Peyer's patch (tissue), 4 donors: ENCODE measurements around the gene PPM1A. TPM values are rescaled to one million over a fixed set of nuclear protein-coding genes. Genes with fewer than 3 reads are reported as not detected.
A peak's percentile ranks its signal among the peaks of the same experiment; 100 is the strongest.

Source experiments
- DNase-seq, 3 donors: peaks; one replicate each; pipeline ENCODE4 v3.0.0-alpha.2; 2017 to 2019
- H3K27ac ChIP-seq, 4 donors: fragments of 200-600 bp; sonication (generic); one replicate each; pipeline ENCODE4 v1.5.1; 2016 to 2019
- H3K27me3 ChIP-seq, 2 donors: fragments of 200-600 bp; sonication (generic); one replicate each; pipeline ENCODE4 v1.5.1; 2019
- H3K36me3 ChIP-seq, 3 donors: fragments of 200-600 bp; sonication (generic); one replicate each; pipeline ENCODE4 v1.5.1; 2016 to 2019
- H3K4me1 ChIP-seq, 4 donors: fragments of 200-600 bp; sonication (generic); one replicate each; pipeline ENCODE4 v1.5.1; 2016 to 2019
- H3K4me3 ChIP-seq, 4 donors: fragments of 200-600 bp; sonication (generic); 1 replicate in 3 of 4; 2 replicates in 1 of 4; pipeline ENCODE4 v1.5.1; 2016 to 2019; ENCODE audit warnings: mild to moderate bottlenecking in 1 of 4
- H3K9me3 ChIP-seq, 4 donors: fragments of 200-600 bp; sonication (generic); one replicate each; pipeline ENCODE4 v1.5.1; 2016 to 2019; ENCODE audit warnings: mild to moderate bottlenecking in 1 of 4
- CTCF ChIP-seq, 6 experiments: fragments of 450-650 bp in 4 of 6; fragments of 200-600 bp in 2 of 6; sonication (generic) in 1 of 6; IDR thresholded peaks; one replicate each; pipeline ENCODE4 v1.5.1; 2017 to 2019; ENCODE audit warnings: antibody characterized with exemption in 6 of 6, mild to moderate bottlenecking in 3 of 6, moderate library complexity in 1 of 6
- POLR2A ChIP-seq, 2 donors: fragments of 450-650 bp; IDR thresholded peaks; one replicate each; pipeline ENCODE4 v1.5.1; 2017; ENCODE audit warnings: antibody characterized with exemption in 2 of 2, mild to moderate bottlenecking in 2 of 2, moderate library complexity in 2 of 2
- total RNA-seq, 4 donors: library from RNA; depleted of rRNA; stranded (reverse); fragments of >200 nt; gene quantifications; one replicate each; pipeline ENCODE4 v1.1.0, GENCODE V29; 2016

The PPM1A gene
- total RNA-seq, 4 donors from 2014 or later, result 55.3 to 134 (median 84.4) TPM

- TF ChIP-seq CTCF (IDR thresholded peaks at IDR 0.05), result no peak
- no peak for TF ChIP-seq POLR2A (IDR thresholded peaks at IDR 0.05)
- no peak for DNase-seq
- H3K27me3 ChIP-seq, result no peaks in the 10 kb centered on the region
- H3K36me3 ChIP-seq, result no peaks in the 10 kb centered on the region
- H3K4me3 ChIP-seq, result peak overlapping the region in 1 of 4 donors; percentile 7
- no peaks in the 10 kb centered on the region for H3K9me3 ChIP-seq
- peak overlapping the region in 2 of 4 donors; percentile 6 to 60 for H3K27ac ChIP-seq
- H3K4me1 ChIP-seq, result peaks cover 0 to 40% (median 14%) of the 10 kb centered on the region in 4 donors
Measured at GRCh38 chr14:60254176-60254575, 5.2 kb downstream of the PPM1A start.

- H3K9me3 ChIP-seq, result no peaks in the 10 kb centered on the region
- DNase-seq, result no peak
- no peaks in the 10 kb centered on the region for H3K27me3 ChIP-seq
- H3K4me1 ChIP-seq, result peaks cover 0 to 36% (median under 1%) of the 10 kb centered on the region in 4 donors
- H3K27ac ChIP-seq, result no peak overlapping the region
- TF ChIP-seq CTCF (IDR thresholded peaks at IDR 0.05), result no peak
- no peak for TF ChIP-seq POLR2A (IDR thresholded peaks at IDR 0.05)
- no peaks in the 10 kb centered on the region for H3K36me3 ChIP-seq
- H3K4me3 ChIP-seq, result no peak overlapping the region
Measured at GRCh38 chr14:60257865-60258264, 8.8 kb downstream of the PPM1A start.

GRCh38 chr14:60265163-60265562 is 16.1 kb downstream of the PPM1A start:
- Histone ChIP-seq H3K36me3 (no peaks in the 10 kb centered on the region), H3K9me3 (no peaks in the 10 kb centered on the region), H3K4me3 (no peak overlapping the region), H3K27me3 (no peaks in the 10 kb centered on the region), H3K4me1 (peaks cover 0 to 8% (median 0%) of the 10 kb centered on the region in 4 donors), H3K27ac (no peak overlapping the region)
- DNase-seq, result no peak
- TF ChIP-seq CTCF (IDR thresholded peaks at IDR 0.05), result no peak

GRCh38 chr14:60266021-60266937 is 17.3 kb downstream of the PPM1A start:
- H3K4me3 ChIP-seq, result no peak overlapping the region
- TF ChIP-seq CTCF (IDR thresholded peaks at IDR 0.05) (peak; percentile 21 to 62 (median 52)), POLR2A (IDR thresholded peaks at IDR 0.05) (no peak)
- H3K27me3 ChIP-seq, result no peaks in the 10 kb centered on the region
- no peaks in the 10 kb centered on the region for H3K36me3 ChIP-seq
- peak in 1 of 3 donors; percentile 61 for DNase-seq
- no peaks in the 10 kb centered on the region for H3K9me3 ChIP-seq
- no peak overlapping the region for H3K27ac ChIP-seq
- peaks cover 0 to 2% (median 0%) of the 10 kb centered on the region in 4 donors for H3K4me1 ChIP-seq

- Histone ChIP-seq H3K4me1 (peaks cover 0 to 15% (median 1%) of the 10 kb centered on the region in 4 donors), H3K4me3 (no peak overlapping the region), H3K27ac (no peak overlapping the region), H3K27me3 (no peaks in the 10 kb centered on the region), H3K36me3 (no peaks in the 10 kb centered on the region), H3K9me3 (no peaks in the 10 kb centered on the region)
- TF ChIP-seq POLR2A (IDR thresholded peaks at IDR 0.05) (no peak), CTCF (IDR thresholded peaks at IDR 0.05) (no peak)
- DNase-seq, result no peak
Measured at GRCh38 chr14:60272177-60272576, 23.2 kb downstream of the PPM1A start.
